Stimulated activated CD8-positive, alpha-beta memory T cell treated with anti-CD3 and anti-CD28 coated beads, Interleukin-7, amount 100 ng/mL, for 48 hours (primary cell): ENCODE data around the gene CCDC12.

Experiments
- DNase-seq, 2 donors: peaks; one replicate each; pipeline ENCODE4 v3.0.0-alpha.2; 2020; ENCODE audit warnings: low read depth in 1 of 2; ENCODE audit errors: extremely low read depth in 1 of 2

The CCDC12 gene

GRCh38 chr3:46908294-46908985 is 68.1 kb downstream of the CCDC12 start:
- DNase-seq, result no peak

GRCh38 chr3:46907960-46908293 is 68.6 kb downstream of the CCDC12 start:
- no peak for DNase-seq

- no peak for DNase-seq
Measured at GRCh38 chr3:46907271-46907670, 69.3 kb downstream of the CCDC12 start.

- DNase-seq, result no peak
Measured at GRCh38 chr3:46906471-46907058, 70.0 kb downstream of the CCDC12 start.

- no peak for DNase-seq
Measured at GRCh38 chr3:46905661-46906451, 70.7 kb downstream of the CCDC12 start.

- DNase-seq, result no peak
Measured at GRCh38 chr3:46905213-46905560, 71.4 kb downstream of the CCDC12 start.

- no peak for DNase-seq
Measured at GRCh38 chr3:46904303-46905212, 72.0 kb downstream of the CCDC12 start.

- DNase-seq, result no peak
Measured at GRCh38 chr3:46903341-46904302, 72.9 kb downstream of the CCDC12 start.

GRCh38 chr3:46902188-46902631 is 74.3 kb downstream of the CCDC12 start:
- DNase-seq, result no peak

- no peak for DNase-seq
Measured at GRCh38 chr3:46901591-46902187, 74.9 kb downstream of the CCDC12 start.

- DNase-seq, result no peak
Measured at GRCh38 chr3:46901061-46901460, 75.5 kb downstream of the CCDC12 start.

- no peak for DNase-seq
Measured at GRCh38 chr3:46900356-46900755, 76.2 kb downstream of the CCDC12 start.

- DNase-seq, result no peak
Measured at GRCh38 chr3:46900007-46900292, 76.6 kb downstream of the CCDC12 start.

GRCh38 chr3:46899151-46900006 is 77.2 kb downstream of the CCDC12 start:
- no peak for DNase-seq

- DNase-seq, result no peak
Measured at GRCh38 chr3:46898321-46899150, 78.0 kb downstream of the CCDC12 start.

GRCh38 chr3:46897829-46898320 is 78.7 kb downstream of the CCDC12 start:
- no peak for DNase-seq

- no peak for DNase-seq
Measured at GRCh38 chr3:46897031-46897430, 79.5 kb downstream of the CCDC12 start.

GRCh38 chr3:46896386-46896785 is 80.2 kb downstream of the CCDC12 start:
- no peak for DNase-seq
